ENCODE data around the gene ZNF407. TPM values are rescaled to one million over a fixed set of nuclear protein-coding genes. Genes with fewer than 3 reads are reported as not detected.

The ZNF407 gene
- total and polyA plus RNA-seq, 2 of the 13 experiments (the other 11 are each of a cell fraction or from before 2014, with no cell fraction given) = 2.3 to 8.7 TPM

DNA sequence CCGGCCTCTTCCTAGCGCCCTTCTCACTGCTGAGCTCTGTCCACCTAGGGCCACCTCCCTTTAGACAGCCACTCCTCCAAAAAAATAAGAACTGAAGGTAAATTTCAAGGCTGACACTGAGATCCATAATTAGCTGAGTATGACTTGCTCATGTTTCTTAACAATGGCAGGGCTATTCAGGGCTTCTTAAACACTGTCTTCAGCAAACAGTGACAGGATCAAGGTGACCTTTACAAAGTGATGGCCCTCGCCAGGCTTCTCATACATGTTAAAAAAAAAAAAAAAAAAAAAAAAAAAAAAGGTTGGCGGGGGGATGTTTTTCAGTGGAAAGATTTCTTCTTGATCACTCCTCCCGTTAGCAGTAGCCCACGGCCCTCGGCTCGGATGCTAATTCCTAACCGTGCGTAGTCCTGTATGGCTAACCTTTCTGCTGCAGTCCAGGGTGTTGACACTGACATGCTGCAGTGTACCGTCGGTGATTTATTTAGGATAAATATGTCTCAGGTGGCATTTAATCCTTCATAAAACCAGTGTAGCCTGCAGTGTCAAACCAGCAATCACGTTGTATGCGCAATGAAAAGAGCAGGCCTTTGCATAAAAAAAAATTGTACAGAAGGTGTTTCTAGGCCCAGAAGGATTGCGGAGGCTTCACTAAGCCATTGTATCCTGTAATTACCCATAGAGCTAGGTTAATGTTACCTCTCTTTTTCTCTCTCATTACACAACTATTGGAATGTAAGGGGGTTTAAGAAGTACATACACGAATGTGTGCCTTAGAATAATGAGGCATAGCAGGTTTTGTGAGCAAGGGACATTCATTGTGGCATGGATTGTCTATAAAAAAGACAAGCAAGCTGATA is 468.6 kb downstream of the ZNF407 start (continued):
- no peak for TF ChIP-seq ZUFSP (CRISPR knock-in tag; IDR thresholded peaks at IDR 0.05; ENCODE audit: borderline replicate concordance)
- TF ChIP-seq, protein P1, sequence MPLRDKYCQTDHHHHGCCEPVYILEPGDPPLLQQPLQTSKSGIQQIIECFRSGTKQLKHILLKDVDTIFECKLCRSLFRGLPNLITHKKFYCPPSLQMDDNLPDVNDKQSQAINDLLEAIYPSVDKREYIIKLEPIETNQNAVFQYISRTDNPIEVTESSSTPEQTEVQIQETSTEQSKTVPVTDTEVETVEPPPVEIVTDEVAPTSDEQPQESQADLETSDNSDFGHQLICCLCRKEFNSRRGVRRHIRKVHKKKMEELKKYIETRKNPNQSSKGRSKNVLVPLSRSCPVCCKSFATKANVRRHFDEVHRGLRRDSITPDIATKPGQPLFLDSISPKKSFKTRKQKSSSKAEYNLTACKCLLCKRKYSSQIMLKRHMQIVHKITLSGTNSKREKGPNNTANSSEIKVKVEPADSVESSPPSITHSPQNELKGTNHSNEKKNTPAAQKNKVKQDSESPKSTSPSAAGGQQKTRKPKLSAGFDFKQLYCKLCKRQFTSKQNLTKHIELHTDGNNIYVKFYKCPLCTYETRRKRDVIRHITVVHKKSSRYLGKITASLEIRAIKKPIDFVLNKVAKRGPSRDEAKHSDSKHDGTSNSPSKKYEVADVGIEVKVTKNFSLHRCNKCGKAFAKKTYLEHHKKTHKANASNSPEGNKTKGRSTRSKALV (CRISPR knock-in tag; IDR thresholded peaks at IDR 0.05) = no peak
- TF ChIP-seq ZNF121 (CRISPR knock-in tag; IDR thresholded peaks at IDR 0.05) = no peak
- no peak for TF ChIP-seq BCL3 (CRISPR knock-in tag; IDR thresholded peaks at IDR 0.05)
- TF ChIP-seq, protein P2, sequence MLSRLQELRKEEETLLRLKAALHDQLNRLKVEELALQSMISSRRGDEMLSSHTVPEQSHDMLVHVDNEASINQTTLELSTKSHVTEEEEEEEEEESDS (CRISPR knock-in tag; IDR thresholded peaks at IDR 0.05; ENCODE audit: borderline replicate concordance) = no peak
- TF ChIP-seq MYC (CRISPR knock-in tag; IDR thresholded peaks at IDR 0.05; ENCODE audit: borderline replicate concordance) = no peak
- TF ChIP-seq SALL2 (CRISPR knock-in tag; IDR thresholded peaks at IDR 0.05) = no peak
- no peak for TF ChIP-seq ZNF17 (CRISPR knock-in tag; IDR thresholded peaks at IDR 0.05)
- TF ChIP-seq ZNF292 (CRISPR knock-in tag; IDR thresholded peaks at IDR 0.05; ENCODE audit: borderline replicate concordance, low read depth) = no peak
- TF ChIP-seq ZNF773 (CRISPR knock-in tag; IDR thresholded peaks at IDR 0.05; ENCODE audit: borderline replicate concordance) = no peak
